Psoas muscle (tissue), 8 donors: ENCODE data around the gene ESPN. TPM values are rescaled to one million over a fixed set of nuclear protein-coding genes. Genes with fewer than 3 reads are reported as not detected.
"Not testable (repeated sequence)": the region's sequence is repeated elsewhere in the genome, so short reads cannot be mapped to it uniquely, and the experiment has no call there.

Source experiments
- ATAC-seq, 4 donors: fragments of 200-7000 bp; cut with Tn5 transposase; one replicate each; pipeline ENCODE4 v1.9.1; 2020; ENCODE audit warnings: moderate library complexity in 3 of 4, mild to moderate bottlenecking in 2 of 4
- DNase-seq, 2 donors: peaks; one replicate each; pipeline ENCODE4 v3.0.0-alpha.2; 2020
- H3K27ac ChIP-seq: fragments of 200-600 bp; one replicate; pipeline ENCODE4 v1.8.0; 2022
- H3K27me3 ChIP-seq, 3 donors: fragments of 200-600 bp in 1 of 3; one replicate each; pipeline versions ENCODE4 v1.6.1 to v1.8.0; 2013 to 2022; ENCODE audit warnings: low read length in 2 of 3, mild to moderate bottlenecking in 2 of 3, moderate library complexity in 1 of 3; ENCODE audit not compliant: insufficient read depth in 3 of 3
- H3K36me3 ChIP-seq, 2 donors: fragments of 200-600 bp in 1 of 2; one replicate each; pipeline versions ENCODE4 v1.6.1 to v1.8.0; 2013 to 2022; ENCODE audit warnings: low read depth in 1 of 2, mild to moderate bottlenecking in 1 of 2, moderate library complexity in 1 of 2; ENCODE audit not compliant: insufficient read depth in 1 of 2
- H3K4me1 ChIP-seq: fragments of 200-600 bp; one replicate; pipeline ENCODE4 v1.8.0; 2022
- H3K4me3 ChIP-seq: fragments of 200-600 bp; one replicate; pipeline ENCODE4 v1.8.0; 2022; ENCODE audit warnings: mild to moderate bottlenecking
- H3K9me3 ChIP-seq: fragments of 200-600 bp; one replicate; pipeline ENCODE4 v1.8.0; 2022
- WGBS, 3 donors: extraction: QIAGEN DNeasy Blood & Tissue Kit; methylation state at CpG; one replicate each; pipeline versions ENCODE4 v1.1.6 to v1.1.7; 2013; 5-methylcytosine and 5-hydroxymethylcytosine counted together
- intact Hi-C, 2 donors: fragments of 100-400 bp; cut with DNase I; formaldehyde crosslinking; loops; one replicate each; pipeline versions ENCODE4 v1.11.0 to v1.14.2; 2022
- polyA plus RNA-seq, 3 donors: library from polyadenylated mRNA; stranded (reverse); fragments of 200-250 nt; gene quantifications; one replicate each; pipeline ENCODE4 v1.2.3, GENCODE V29; 2013
- total RNA-seq, 4 donors: library from RNA; stranded (reverse); fragmentation: NEBNext Ultra II Directional in 2 of 4; extraction: Animal tissue kit (Norgen Biotek cat#: 25700) in 2 of 4; gene quantifications; one replicate each; pipeline versions ENCODE4 v1.2.1 to v1.2.4, GENCODE V29; 2021 to 2023
- TF ChIP-seq, protein P1 (sequence below): fragments of 200-600 bp; IDR thresholded peaks from one replicate; pipeline ENCODE4 v1.8.0; 2022; ENCODE audit warnings: antibody characterized with exemption
- donor health status: healthy with polysubstance abuse.
- donor health status: DM: no; HTN: no; CAD: no; lungs with moderate emphysema.
- donor health status: Bipolar disorder and iron deficiency.
- donor health status: healthy.
- donor health status: DM: yes; HTN: yes; CAD: no.
- donor health status: DM: no; HTN: no; CAD: no.
- donor health status: DM: no; HTN: no; CAD: no.
- donor health status: DM: yes; HTN: yes; CAD: no.

ESPN gene
- total and polyA plus RNA-seq, 7 donors, result 0.12 TPM; not detected in 6

DNA sequence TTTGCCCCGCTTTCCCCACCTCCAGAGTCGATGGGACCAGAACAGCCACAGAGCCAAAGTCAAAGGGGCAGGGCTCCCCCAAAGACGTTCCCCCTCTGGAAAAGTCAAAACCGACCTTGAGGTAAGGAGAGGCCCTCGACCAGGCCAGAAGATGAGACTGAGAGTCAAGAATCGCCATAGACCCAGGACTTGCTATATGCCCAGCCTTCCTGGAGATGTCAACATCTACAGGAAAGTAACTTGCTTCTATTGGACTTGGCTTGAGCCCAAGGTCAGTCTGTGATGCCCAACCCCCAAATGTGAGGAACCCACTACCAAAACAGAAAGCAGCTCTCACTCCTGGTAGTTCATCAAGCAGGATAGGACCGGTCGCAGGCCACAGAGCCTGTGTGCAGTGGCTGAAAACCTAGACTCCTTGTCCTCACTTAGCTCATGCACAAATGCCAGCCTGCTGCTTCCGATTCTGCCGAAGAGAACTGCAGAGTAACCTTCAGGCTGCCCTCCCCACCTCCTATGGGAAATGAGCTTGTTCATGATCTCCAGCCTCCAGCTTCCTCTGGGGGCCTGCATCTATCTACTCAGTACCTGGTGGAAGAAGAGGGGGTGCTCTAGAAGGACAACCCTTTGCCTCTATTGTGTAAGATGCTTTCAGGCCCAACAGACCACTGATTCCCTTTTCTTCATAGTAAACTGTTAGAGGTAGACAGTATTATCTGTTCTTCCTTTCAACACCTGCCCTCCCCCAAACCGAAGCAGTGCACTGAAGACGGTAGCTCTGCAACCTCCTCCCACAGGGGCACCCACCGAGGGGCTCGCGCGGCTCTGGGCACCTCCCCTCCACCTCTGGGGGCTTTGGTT lies 32.4 kb upstream of the ESPN start:
- Histone ChIP-seq H3K27me3 (no peaks in the 10 kb centered on the region), H3K4me3 (peak overlapping the region; percentile 79), H3K27ac (peak overlapping the region; percentile 97), H3K4me1 (peaks cover 12% of the 10 kb centered on the region), H3K36me3 (no peaks in the 10 kb centered on the region), H3K9me3 (no peaks in the 10 kb centered on the region)
- DNase-seq, result no peak
- WGBS, 3 donors, result 47 to 50% (median 48%) methylated on average over 16 of the region's 16 CpGs
- TF ChIP-seq, protein P1, sequence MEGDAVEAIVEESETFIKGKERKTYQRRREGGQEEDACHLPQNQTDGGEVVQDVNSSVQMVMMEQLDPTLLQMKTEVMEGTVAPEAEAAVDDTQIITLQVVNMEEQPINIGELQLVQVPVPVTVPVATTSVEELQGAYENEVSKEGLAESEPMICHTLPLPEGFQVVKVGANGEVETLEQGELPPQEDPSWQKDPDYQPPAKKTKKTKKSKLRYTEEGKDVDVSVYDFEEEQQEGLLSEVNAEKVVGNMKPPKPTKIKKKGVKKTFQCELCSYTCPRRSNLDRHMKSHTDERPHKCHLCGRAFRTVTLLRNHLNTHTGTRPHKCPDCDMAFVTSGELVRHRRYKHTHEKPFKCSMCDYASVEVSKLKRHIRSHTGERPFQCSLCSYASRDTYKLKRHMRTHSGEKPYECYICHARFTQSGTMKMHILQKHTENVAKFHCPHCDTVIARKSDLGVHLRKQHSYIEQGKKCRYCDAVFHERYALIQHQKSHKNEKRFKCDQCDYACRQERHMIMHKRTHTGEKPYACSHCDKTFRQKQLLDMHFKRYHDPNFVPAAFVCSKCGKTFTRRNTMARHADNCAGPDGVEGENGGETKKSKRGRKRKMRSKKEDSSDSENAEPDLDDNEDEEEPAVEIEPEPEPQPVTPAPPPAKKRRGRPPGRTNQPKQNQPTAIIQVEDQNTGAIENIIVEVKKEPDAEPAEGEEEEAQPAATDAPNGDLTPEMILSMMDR, result no peak
- intact Hi-C loops, result no loop called here
- no peak for ATAC-seq

- peaks cover 12% of the 10 kb centered on the region for H3K4me1 ChIP-seq
- DNase-seq (no peak), ATAC-seq (peak in 1 of 4 donors; percentile 17)
- H3K27me3 ChIP-seq, result no peaks in the 10 kb centered on the region
- peak overlapping the region; percentile 97 for H3K27ac ChIP-seq
- intact Hi-C loops, result no loop called here
- peak overlapping the region; percentile 79 for H3K4me3 ChIP-seq
- H3K9me3 ChIP-seq, result no peaks in the 10 kb centered on the region
- H3K36me3 ChIP-seq, result no peaks in the 10 kb centered on the region
- WGBS, 3 donors, result 1 to 2% (median 2%) methylated on average over 48 to 83 of the region's 83 CpGs
- TF ChIP-seq, protein P1, result no peak
Measured at GRCh38 chr1:6392809-6393399, 31.7 kb upstream of the ESPN start.

- Histone ChIP-seq H3K27ac (peak within 1 kb of the TSS; percentile 97), H3K27me3 (no peaks in the 10 kb centered on the region), H3K36me3 (no peaks in the 10 kb centered on the region), H3K4me3 (peak within 1 kb of the TSS; percentile 79), H3K4me1 (peaks cover 12% of the 10 kb centered on the region), H3K9me3 (no peaks in the 10 kb centered on the region)
- TF ChIP-seq, protein P1, result no peak
- WGBS, 3 donors, result 0 to 1% (median 0%) methylated on average over 66 to 87 of the region's 87 CpGs
- intact Hi-C loops, result no loop called here
- DNase-seq, result peak; percentile 91 to 94
- ATAC-seq, result peak; percentile 97 to 99 (median 97)
Measured at GRCh38 chr1:6393400-6394187, 31.0 kb upstream of the ESPN start, which contains the start of gene ACOT7. TSS of gene ACOT7 (minus strand) at chr1:6393767. CDS start at chr1:6393399, 368 bp downstream.

GRCh38 chr1:6395130-6395529 lies 29.4 kb upstream of the ESPN start:
- H3K36me3 ChIP-seq, H3K27me3 ChIP-seq, intact Hi-C loops, H3K9me3 ChIP-seq, H3K27ac ChIP-seq, ATAC-seq, DNase-seq, H3K4me3 ChIP-seq: not testable (repeated sequence)
- WGBS, 3 donors, result 92 to 96% (median 94%) methylated on average over 8 of the region's 8 CpGs
- H3K4me1 ChIP-seq, result peaks cover 12% of the 10 kb centered on the region

DNA sequence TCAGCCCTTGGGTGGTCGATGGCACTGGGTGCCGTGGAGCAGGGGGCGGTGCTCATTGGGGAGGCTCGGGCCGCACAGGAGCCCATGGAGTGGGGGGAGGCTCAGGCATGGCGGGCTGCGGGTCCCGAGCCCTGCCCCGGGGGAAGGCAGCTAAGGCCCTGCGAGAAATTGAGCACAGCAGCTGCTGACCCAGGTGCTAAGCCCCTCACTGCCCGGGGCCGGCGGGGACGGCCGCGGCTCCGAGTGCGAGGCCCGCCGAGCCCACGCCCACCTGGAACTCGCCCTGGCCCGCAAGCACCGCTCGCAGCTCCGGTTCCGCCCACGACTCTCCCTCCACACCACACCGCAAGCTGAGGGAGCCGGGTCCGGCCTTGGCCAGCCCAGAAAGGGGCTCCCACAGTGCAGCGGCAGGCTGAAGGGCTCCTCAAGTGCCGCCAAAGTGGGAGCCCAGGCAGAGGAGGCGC lies 28.8 kb upstream of the ESPN start:
- H3K27ac ChIP-seq, ATAC-seq, H3K4me3 ChIP-seq, intact Hi-C loops, H3K36me3 ChIP-seq, H3K27me3 ChIP-seq, H3K9me3 ChIP-seq, DNase-seq: not testable (repeated sequence)
- 93 to 97% (median 94%) methylated on average over 29 to 34 of the region's 34 CpGs for WGBS, 3 donors
- H3K4me1 ChIP-seq, result peaks cover 12% of the 10 kb centered on the region
